IPS DF 6.9 (cell line): ENCODE results near the gene YRDC.
A peak's percentile ranks its signal among the peaks of the same experiment; 100 is the strongest.
"Not testable (repeated sequence)": the region's sequence is repeated elsewhere in the genome, so short reads cannot be mapped to it uniquely, and the experiment has no call there.

Experiments used
- DNase-seq: peaks from one replicate; pipeline ENCODE4 v3.0.0-alpha.2; 2013; ENCODE audit warnings: low read depth, low spot score
- H3K27ac ChIP-seq: one replicate; pipeline ENCODE4 v1.5.1; 2013; ENCODE audit warnings: low read length, control low read depth
- H3K27me3 ChIP-seq: 2 replicates; pipeline ENCODE4 v1.6.1; 2013; ENCODE audit warnings: mild to moderate bottlenecking, low read length; ENCODE audit not compliant: control insufficient read depth, insufficient read depth
- H3K36me3 ChIP-seq: 2 replicates; pipeline ENCODE4 v1.6.1; 2013; ENCODE audit warnings: low read length; ENCODE audit not compliant: control insufficient read depth, insufficient read depth
- H3K4me1 ChIP-seq: 2 replicates; pipeline ENCODE4 v1.6.1; 2013; ENCODE audit warnings: low read length; ENCODE audit not compliant: control insufficient read depth, insufficient read depth
- H3K4me3 ChIP-seq: 2 replicates; pipeline ENCODE4 v1.5.1; 2013; ENCODE audit warnings: mild to moderate bottlenecking, low read length
- H3K9me3 ChIP-seq: 2 replicates; pipeline ENCODE4 v1.6.1; 2013; ENCODE audit warnings: low read length, inconsistent platforms; ENCODE audit not compliant: control insufficient read depth, insufficient read depth
- WGBS: extraction: QIAGEN DNeasy Blood & Tissue Kit; methylation state at CpG from one replicate; pipeline ENCODE4 v1.1.7; 2013; ENCODE audit warnings: mixed read lengths, missing lambda C conversion rate; ENCODE audit not compliant: insufficient read length, insufficient coverage; 5-methylcytosine and 5-hydroxymethylcytosine counted together

YRDC gene

DNA sequence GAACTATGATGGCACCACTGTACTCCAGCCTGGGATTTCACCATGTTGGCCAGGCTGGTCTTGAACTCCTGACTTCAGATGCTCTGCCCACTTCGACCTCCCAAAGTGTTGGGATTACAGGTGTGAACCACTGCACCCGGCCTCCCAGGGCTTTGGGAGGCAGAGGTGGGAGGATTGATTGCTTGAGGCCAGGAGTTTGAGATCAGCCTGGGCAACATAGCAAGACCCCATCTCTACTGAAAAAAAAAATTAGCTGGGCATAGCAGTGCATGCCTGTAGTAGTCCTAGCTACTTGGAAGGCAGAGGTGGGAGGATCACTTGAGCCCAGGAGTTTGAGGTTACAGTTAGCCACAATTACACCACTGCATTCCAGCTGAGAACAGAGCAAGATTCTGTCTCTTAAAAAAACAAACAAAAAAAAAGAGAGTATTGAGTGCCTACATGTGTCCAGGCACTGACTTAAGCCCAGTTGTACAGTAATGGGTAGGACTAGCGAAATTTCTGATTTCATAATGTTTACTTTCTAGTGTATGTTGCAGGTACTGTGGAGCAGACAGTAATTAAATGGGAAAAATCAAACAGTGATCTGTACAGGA is 10.2 kb downstream of the YRDC start:
- peaks cover 6% of the 10 kb centered on the region; the same call in 1 of the 2 replicates for H3K27me3 ChIP-seq
- H3K27ac ChIP-seq: no peak overlapping the region
- H3K36me3 ChIP-seq: 0 out of 2 replicates have a peak, but pooled peaks cover 4% of the 10 kb centered on the region
- no CpG with 5 or more reads among the region's 3 CpGs for WGBS
- H3K4me1 ChIP-seq: no peaks in the 10 kb centered on the region
- no peaks in the 10 kb centered on the region for H3K9me3 ChIP-seq
- H3K4me3 ChIP-seq: no peak overlapping the region
- no peak for DNase-seq

DNA sequence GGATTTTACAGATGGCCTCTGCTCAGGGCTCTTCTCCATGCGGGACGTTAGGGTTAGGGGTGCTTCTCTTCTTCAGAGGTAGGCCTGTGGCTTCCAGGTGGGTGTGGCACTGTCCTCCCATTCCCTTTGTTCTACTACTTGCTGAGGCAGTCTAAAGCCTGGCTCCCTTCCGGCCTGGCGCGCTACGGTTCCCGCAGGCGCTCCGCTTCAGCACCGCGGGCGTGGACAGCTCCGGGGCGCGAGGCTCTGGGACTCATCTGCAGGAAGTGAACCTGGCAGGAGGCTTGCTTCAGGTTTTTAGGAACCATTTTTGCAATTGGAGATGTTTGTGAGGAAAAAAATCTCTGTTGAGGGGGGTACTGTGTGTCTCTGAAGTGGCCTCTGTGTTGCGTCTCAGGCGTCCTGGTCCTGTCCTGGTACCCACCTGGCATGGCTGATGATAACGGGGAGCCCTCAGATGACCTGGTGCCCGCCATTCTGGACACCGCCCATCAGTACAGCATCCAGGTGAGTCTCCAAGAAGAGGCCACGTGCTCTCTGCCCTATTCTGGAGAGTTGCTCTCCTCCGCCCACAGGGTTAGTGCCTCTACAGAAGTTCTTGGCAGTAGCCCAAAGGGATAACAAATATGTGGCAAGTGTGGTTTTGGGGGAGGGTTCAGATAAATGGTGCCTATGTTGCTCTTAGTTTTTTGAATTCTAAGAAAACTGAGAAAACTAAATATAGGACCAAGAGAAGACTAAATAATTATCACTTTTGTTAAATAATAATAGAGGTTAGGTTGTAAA is 12.5 kb downstream of the YRDC start:
- Histone ChIP-seq H3K27ac (no peak overlapping the region), H3K9me3 (no peaks in the 10 kb centered on the region), H3K4me1 (no peaks in the 10 kb centered on the region), H3K36me3 (no peaks in the 10 kb centered on the region), H3K4me3 (no peak overlapping the region), H3K27me3 (peaks cover 14% of the 10 kb centered on the region; the same call in 1 of the 2 replicates)
- peak; percentile 31 for DNase-seq
- WGBS: no CpG with 5 or more reads among the region's 22 CpGs

GRCh38 chr1:37794372-37795339 is 13.4 kb downstream of the YRDC start:
- Histone ChIP-seq H3K4me1 (no peaks in the 10 kb centered on the region), H3K27me3 (peaks cover 14% of the 10 kb centered on the region; the same call in 1 of the 2 replicates), H3K36me3 (no peaks in the 10 kb centered on the region), H3K9me3 (no peaks in the 10 kb centered on the region), H3K4me3 (peak overlapping the region; percentile 37; the same call in 1 of the 2 replicates), H3K27ac (no peak overlapping the region)
- DNase-seq: no peak
- no CpG with 5 or more reads among the region's 59 CpGs for WGBS

- no peaks in the 10 kb centered on the region for H3K4me1 ChIP-seq
- no peaks in the 10 kb centered on the region for H3K9me3 ChIP-seq
- peak within 1 kb of the TSS; percentile 58; the same call in 1 of the 2 replicates for H3K4me3 ChIP-seq
- no peaks in the 10 kb centered on the region for H3K36me3 ChIP-seq
- peaks cover 14% of the 10 kb centered on the region; the same call in 1 of the 2 replicates for H3K27me3 ChIP-seq
- H3K27ac ChIP-seq: no peak within 1 kb of the TSS
- no peak for DNase-seq
- WGBS: no CpG with 5 or more reads among the region's 82 CpGs
Observed at GRCh38 chr1:37793773-37794371, 14.1 kb downstream of the YRDC start, which contains the start of gene MANEAL. Gene MANEAL, plus strand, starts transcription at chr1:37793847. Its CDS starts 336 bp downstream, at chr1:37794183.

GRCh38 chr1:37792943-37793686 is 14.9 kb downstream of the YRDC start:
- peak overlapping the region; percentile 21; the same call in 1 of the 2 replicates for H3K4me3 ChIP-seq
- DNase-seq: no peak
- H3K9me3 ChIP-seq: no peaks in the 10 kb centered on the region
- H3K4me1 ChIP-seq: no peaks in the 10 kb centered on the region
- peaks cover 14% of the 10 kb centered on the region; the same call in 1 of the 2 replicates for H3K27me3 ChIP-seq
- H3K27ac ChIP-seq: no peak overlapping the region
- no peaks in the 10 kb centered on the region for H3K36me3 ChIP-seq
- no CpG with 5 or more reads among the region's 36 CpGs for WGBS

DNA sequence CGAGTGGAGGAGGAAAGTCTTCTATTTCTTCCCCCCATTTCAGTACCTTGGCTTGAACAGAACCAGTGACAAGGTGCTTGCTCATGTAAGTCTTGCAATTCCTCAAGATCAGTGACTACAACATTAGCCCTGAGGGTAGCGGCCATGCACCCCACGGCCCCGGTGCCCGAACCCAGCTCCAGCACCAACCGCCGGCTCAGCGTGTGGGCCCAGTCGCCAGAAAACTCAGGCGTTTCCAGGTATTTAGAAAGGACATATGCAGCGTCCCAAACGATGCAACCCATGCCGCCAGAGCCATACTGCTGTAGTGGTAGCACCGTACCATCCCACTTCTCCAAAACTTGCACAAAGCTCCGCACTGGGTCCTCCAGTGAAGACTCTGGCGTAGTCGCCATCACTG is 25.5 kb downstream of the YRDC start:
- no peak for DNase-seq
- H3K27me3 ChIP-seq: no peaks in the 10 kb centered on the region
- no peak overlapping the region for H3K4me3 ChIP-seq
- no peak overlapping the region for H3K27ac ChIP-seq
- WGBS: no CpG with 5 or more reads among the region's 17 CpGs
- no peaks in the 10 kb centered on the region for H3K9me3 ChIP-seq
- no peaks in the 10 kb centered on the region for H3K4me1 ChIP-seq
- no peaks in the 10 kb centered on the region for H3K36me3 ChIP-seq

- H3K27ac ChIP-seq: no peak overlapping the region
- WGBS: no CpG with 5 or more reads among the region's 3 CpGs
- no peak overlapping the region for H3K4me3 ChIP-seq
- DNase-seq: no peak
- H3K9me3 ChIP-seq: 0 out of 2 replicates have a peak, but pooled peaks cover 2% of the 10 kb centered on the region
- no peaks in the 10 kb centered on the region for H3K36me3 ChIP-seq
- H3K27me3 ChIP-seq: no peaks in the 10 kb centered on the region
- no peaks in the 10 kb centered on the region for H3K4me1 ChIP-seq
Observed at GRCh38 chr1:37778654-37779053, 29.4 kb downstream of the YRDC start.

GRCh38 chr1:37776946-37777516 is 31.0 kb downstream of the YRDC start:
- no peak for DNase-seq
- H3K4me1 ChIP-seq: no peaks in the 10 kb centered on the region
- H3K4me3 ChIP-seq: no peak overlapping the region
- no peaks in the 10 kb centered on the region for H3K27me3 ChIP-seq
- WGBS: no CpG with 5 or more reads among the region's 4 CpGs
- H3K36me3 ChIP-seq: no peaks in the 10 kb centered on the region
- H3K27ac ChIP-seq: no peak overlapping the region
- H3K9me3 ChIP-seq: 0 out of 2 replicates have a peak, but pooled peaks cover 2% of the 10 kb centered on the region

DNA sequence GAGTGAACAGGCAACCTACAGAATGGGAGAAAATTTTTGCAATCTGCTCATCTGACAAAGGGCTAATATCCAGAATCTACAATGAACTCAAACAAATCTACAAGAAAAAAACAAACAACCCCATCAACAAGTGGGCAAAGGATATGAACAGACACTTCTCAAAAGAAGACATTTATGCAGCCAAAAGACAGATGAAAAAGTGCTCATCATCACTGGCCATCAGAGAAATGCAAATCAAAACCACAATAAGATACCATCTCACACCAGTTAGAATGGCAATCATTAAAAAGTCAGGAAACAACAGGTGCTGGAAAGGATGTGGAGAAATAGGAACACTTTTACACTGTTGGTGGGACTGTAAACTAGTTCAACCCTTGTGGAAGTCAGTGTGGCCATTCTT is 36.6 kb downstream of the YRDC start:
- H3K27ac ChIP-seq, H3K4me3 ChIP-seq, H3K36me3 ChIP-seq, H3K9me3 ChIP-seq, H3K27me3 ChIP-seq, DNase-seq, H3K4me1 ChIP-seq: not testable (repeated sequence)
